ENCODE data around the gene INPP5A. TPM values are rescaled to one million over a fixed set of nuclear protein-coding genes. Genes with fewer than 3 reads are reported as not detected.

The INPP5A gene
- total and polyA plus RNA-seq, 10 of the 15 experiments (the other 5 are each of a cell fraction or from before 2014, with no cell fraction given) = 0.52 to 15.0 (median 6.3) TPM

DNA sequence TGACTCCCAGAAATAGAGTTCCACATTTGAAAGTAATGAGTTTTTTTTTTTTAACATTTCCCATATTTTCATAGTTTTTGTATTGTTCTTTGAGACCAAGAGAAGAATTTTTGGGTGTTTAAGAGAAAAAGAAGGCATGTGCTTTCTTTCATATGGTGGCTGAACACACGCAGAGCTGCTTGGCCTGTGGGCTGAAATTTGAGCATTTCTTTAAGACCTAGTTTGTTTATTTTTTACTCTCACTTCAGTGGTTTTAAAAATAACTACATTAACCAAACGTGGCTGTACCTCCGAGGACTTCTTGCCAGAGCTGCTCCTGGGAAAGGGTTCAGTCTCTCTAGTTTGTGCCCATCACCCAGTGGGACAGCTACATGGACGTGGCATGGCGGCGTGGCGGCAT lies 58.3 kb downstream of the INPP5A start (continued):
- TF ChIP-seq, protein P1, sequence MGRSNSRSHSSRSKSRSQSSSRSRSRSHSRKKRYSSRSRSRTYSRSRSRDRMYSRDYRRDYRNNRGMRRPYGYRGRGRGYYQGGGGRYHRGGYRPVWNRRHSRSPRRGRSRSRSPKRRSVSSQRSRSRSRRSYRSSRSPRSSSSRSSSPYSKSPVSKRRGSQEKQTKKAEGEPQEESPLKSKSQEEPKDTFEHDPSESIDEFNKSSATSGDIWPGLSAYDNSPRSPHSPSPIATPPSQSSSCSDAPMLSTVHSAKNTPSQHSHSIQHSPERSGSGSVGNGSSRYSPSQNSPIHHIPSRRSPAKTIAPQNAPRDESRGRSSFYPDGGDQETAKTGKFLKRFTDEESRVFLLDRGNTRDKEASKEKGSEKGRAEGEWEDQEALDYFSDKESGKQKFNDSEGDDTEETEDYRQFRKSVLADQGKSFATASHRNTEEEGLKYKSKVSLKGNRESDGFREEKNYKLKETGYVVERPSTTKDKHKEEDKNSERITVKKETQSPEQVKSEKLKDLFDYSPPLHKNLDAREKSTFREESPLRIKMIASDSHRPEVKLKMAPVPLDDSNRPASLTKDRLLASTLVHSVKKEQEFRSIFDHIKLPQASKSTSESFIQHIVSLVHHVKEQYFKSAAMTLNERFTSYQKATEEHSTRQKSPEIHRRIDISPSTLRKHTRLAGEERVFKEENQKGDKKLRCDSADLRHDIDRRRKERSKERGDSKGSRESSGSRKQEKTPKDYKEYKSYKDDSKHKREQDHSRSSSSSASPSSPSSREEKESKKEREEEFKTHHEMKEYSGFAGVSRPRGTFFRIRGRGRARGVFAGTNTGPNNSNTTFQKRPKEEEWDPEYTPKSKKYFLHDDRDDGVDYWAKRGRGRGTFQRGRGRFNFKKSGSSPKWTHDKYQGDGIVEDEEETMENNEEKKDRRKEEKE (IDR thresholded peaks at IDR 0.05) = no peak
- no peak for TF ChIP-seq NBN (IDR thresholded peaks at IDR 0.05)
- no peak for TF ChIP-seq TARDBP (IDR thresholded peaks at IDR 0.05; ENCODE audit: borderline replicate concordance)

DNA sequence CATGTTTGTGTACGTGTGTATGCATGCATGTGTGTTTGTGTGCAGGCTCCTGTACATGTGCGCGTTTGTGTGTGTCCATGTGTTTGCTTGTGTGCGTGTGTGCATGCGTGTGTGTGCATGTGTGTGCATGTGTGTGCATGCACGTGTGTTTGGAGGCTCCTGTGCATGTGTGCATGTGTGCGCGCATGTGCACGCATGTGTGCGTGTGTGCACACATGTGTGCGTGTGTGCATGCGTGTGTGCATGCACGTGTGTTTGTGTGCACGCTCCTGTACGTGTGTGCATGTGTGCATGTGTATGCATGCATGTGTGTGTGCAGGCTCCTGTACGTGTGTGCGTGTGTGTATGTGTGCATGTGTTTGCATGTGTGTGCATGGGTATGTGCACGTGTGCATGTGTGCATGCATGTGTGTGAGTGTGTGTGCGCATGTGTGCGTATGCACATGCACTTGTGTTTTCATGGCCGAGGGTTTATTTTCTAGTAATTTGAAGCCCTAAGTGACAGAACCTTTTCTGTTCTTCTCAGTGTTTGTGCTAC lies 59.2 kb downstream of the INPP5A start:
- SMC1A ChIA-PET (ENCODE audit: uncharacterized antibody, unreplicated experiment) = interaction anchor here (0.7 to 1.1 kb wide), 2 partner anchors 22 to 56 kb away, joined by 3 to 5 read pairs; no protein-coding TSS in a partner anchor
- 83% methylated on average over 19 of the region's 21 CpGs for WGBS (ENCODE audit: insufficient coverage, insufficient replicate concordance, low lambda C conversion rate, missing lambda C conversion rate)
- no peak overlapping the region for H3K27ac ChIP-seq (ENCODE audit: control insufficient read depth, insufficient read depth)
- no peak overlapping the region for H2AFZ ChIP-seq (ENCODE audit: control insufficient read depth, low read depth, low read length)
- H3K9me3 ChIP-seq (replicated peaks; ENCODE audit: control insufficient read depth, insufficient read depth, low read length) = peaks cover 11% of the 10 kb centered on the region; the same call in 2 of the 3 replicates
- H3K4me1 ChIP-seq (ENCODE audit: control insufficient read depth, insufficient read depth, low read length) = peaks cover 19% of the 10 kb centered on the region
- DNase-seq (ENCODE audit: low read depth, low spot score) = no peak
- no peak for FAIRE-seq
- CTCF ChIA-PET = no interaction called here
- intact Hi-C loops (cut with micrococcal nuclease; ENCODE audit: unreplicated experiment) (no loop called here), in situ Hi-C loops (cut with MboI) (no loop called here)
- H3K4me2 ChIP-seq (ENCODE audit: control insufficient read depth, insufficient read depth) = no peak overlapping the region
- H3K36me3 ChIP-seq (ENCODE audit: control insufficient read depth in 2 of 2, insufficient read depth in 2 of 2, low read length in 1 of 2) = no peaks in the 10 kb centered on the region
- RAD21 ChIA-PET (ENCODE audit: unreplicated experiment) = interaction anchor here (1.2 to 1.4 kb wide), 2 partner anchors 25 to 138 kb away, joined by 4 to 5 read pairs; no protein-coding TSS in a partner anchor
- H3K9ac ChIP-seq (ENCODE audit: control insufficient read depth, insufficient read depth, low read length) = no peak overlapping the region
- no TSS peak for BruUV-seq (replicated peaks)
- H3K79me2 ChIP-seq (ENCODE audit: control insufficient read depth, insufficient read depth, low read length) = peaks cover 13% of the 10 kb centered on the region
- no peaks in the 10 kb centered on the region for H3K27me3 ChIP-seq (replicated peaks in 1 of 2; ENCODE audit: control insufficient read depth in 2 of 2, insufficient read depth in 2 of 2, low read length in 1 of 2)
- no peak overlapping the region for H3K4me3 ChIP-seq
- no peaks in the 10 kb centered on the region for H4K20me1 ChIP-seq (ENCODE audit: control insufficient read depth, insufficient read depth)
- ATAC-seq = no peak
- TF ChIP-seq, protein P2, sequence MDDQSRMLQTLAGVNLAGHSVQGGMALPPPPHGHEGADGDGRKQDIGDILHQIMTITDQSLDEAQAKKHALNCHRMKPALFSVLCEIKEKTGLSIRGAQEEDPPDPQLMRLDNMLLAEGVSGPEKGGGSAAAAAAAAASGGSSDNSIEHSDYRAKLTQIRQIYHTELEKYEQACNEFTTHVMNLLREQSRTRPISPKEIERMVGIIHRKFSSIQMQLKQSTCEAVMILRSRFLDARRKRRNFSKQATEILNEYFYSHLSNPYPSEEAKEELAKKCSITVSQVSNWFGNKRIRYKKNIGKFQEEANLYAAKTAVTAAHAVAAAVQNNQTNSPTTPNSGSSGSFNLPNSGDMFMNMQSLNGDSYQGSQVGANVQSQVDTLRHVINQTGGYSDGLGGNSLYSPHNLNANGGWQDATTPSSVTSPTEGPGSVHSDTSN (IDR thresholded peaks at IDR 0.05; ENCODE audit: insufficient replicate concordance, low read depth, low read length) = peak; percentile 4
- TF ChIP-seq, protein P3, sequence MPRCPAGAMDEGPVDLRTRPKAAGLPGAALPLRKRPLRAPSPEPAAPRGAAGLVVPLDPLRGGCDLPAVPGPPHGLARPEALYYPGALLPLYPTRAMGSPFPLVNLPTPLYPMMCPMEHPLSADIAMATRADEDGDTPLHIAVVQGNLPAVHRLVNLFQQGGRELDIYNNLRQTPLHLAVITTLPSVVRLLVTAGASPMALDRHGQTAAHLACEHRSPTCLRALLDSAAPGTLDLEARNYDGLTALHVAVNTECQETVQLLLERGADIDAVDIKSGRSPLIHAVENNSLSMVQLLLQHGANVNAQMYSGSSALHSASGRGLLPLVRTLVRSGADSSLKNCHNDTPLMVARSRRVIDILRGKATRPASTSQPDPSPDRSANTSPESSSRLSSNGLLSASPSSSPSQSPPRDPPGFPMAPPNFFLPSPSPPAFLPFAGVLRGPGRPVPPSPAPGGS (IDR thresholded peaks at IDR 0.05; ENCODE audit: borderline replicate concordance, insufficient read depth, low read depth, low read length, poor library complexity, severe bottlenecking) = peak; percentile 73
- TF ChIP-seq ZNF24 (IDR thresholded peaks at IDR 0.05) = no peak
- no peak for TF ChIP-seq EGR1 (IDR thresholded peaks at IDR 0.05; ENCODE audit: borderline replicate concordance in 1 of 2, low read depth in 2 of 2, low read length in 2 of 2)
- POLR2A ChIA-PET = interaction anchor here (0.7 kb wide), 2 partner anchors 25 to 58 kb away, joined by 3 to 4 read pairs; no protein-coding TSS in a partner anchor

Data from GM12878 (cell line).